Nephron (organoid): ENCODE measurements around the gene MRPL38.

Experiments used
- H3K27ac Mint-ChIP-seq, 3 experiments: 2 replicates each; pipeline ENCODE4 v1.8.0; 2020; ENCODE audit warnings: mixed read lengths in 3 of 3, mild to moderate bottlenecking in 2 of 3, moderate library complexity in 1 of 3
- H3K27me3 Mint-ChIP-seq: 2 replicates; pipeline ENCODE4 v1.8.0; 2021; ENCODE audit warnings: low read depth, mild to moderate bottlenecking, moderate library complexity, mixed read lengths
- H3K36me3 Mint-ChIP-seq: 2 replicates; pipeline ENCODE4 v1.8.0; 2020; ENCODE audit warnings: low read depth, mixed read lengths
- H3K4me1 Mint-ChIP-seq: 2 replicates; pipeline ENCODE4 v1.8.0; 2020; ENCODE audit warnings: mixed read lengths
- H3K4me3 Mint-ChIP-seq, 3 experiments: 2 replicates each; pipeline ENCODE4 v1.8.0; 2020; ENCODE audit warnings: mild to moderate bottlenecking in 3 of 3, mixed read lengths in 3 of 3, moderate library complexity in 2 of 3
- H3K9me3 Mint-ChIP-seq: 2 replicates; pipeline ENCODE4 v1.8.0; 2020; ENCODE audit warnings: mixed read lengths
- CTCF ChIP-seq, 3 experiments: fragments of 200-600 bp; sonication (generic); IDR thresholded peaks; one replicate each; pipeline ENCODE4 v1.5.0; 2021; ENCODE audit warnings: antibody characterized with exemption in 3 of 3; ENCODE audit not compliant: unreplicated experiment in 3 of 3

MRPL38 gene

GRCh38 chr17:75902406-75902805 is 2.3 kb downstream of the MRPL38 start:
- Mint-ChIP-seq H3K27ac (no peak overlapping the region), H3K4me1 (peaks cover 3% of the 10 kb centered on the region), H3K9me3 (no peaks in the 10 kb centered on the region), H3K27me3 (no peaks in the 10 kb centered on the region), H3K4me3 (peak overlapping the region in 2 of 3 experiments; percentile 12 to 28), H3K36me3 (peaks cover 13% of the 10 kb centered on the region)
- TF ChIP-seq CTCF (IDR thresholded peaks at IDR 0.05; ENCODE audit: unreplicated experiment in 3 of 3): no peak

GRCh38 chr17:75901727-75902126 is 3.0 kb downstream of the MRPL38 start:
- Mint-ChIP-seq H3K27ac (no peak overlapping the region), H3K9me3 (no peaks in the 10 kb centered on the region), H3K27me3 (no peaks in the 10 kb centered on the region), H3K36me3 (peaks cover 13% of the 10 kb centered on the region), H3K4me3 (peak overlapping the region; percentile 25 to 59 (median 41)), H3K4me1 (peaks cover 5% of the 10 kb centered on the region)
- no peak for TF ChIP-seq CTCF (IDR thresholded peaks at IDR 0.05; ENCODE audit: unreplicated experiment in 3 of 3)

DNA sequence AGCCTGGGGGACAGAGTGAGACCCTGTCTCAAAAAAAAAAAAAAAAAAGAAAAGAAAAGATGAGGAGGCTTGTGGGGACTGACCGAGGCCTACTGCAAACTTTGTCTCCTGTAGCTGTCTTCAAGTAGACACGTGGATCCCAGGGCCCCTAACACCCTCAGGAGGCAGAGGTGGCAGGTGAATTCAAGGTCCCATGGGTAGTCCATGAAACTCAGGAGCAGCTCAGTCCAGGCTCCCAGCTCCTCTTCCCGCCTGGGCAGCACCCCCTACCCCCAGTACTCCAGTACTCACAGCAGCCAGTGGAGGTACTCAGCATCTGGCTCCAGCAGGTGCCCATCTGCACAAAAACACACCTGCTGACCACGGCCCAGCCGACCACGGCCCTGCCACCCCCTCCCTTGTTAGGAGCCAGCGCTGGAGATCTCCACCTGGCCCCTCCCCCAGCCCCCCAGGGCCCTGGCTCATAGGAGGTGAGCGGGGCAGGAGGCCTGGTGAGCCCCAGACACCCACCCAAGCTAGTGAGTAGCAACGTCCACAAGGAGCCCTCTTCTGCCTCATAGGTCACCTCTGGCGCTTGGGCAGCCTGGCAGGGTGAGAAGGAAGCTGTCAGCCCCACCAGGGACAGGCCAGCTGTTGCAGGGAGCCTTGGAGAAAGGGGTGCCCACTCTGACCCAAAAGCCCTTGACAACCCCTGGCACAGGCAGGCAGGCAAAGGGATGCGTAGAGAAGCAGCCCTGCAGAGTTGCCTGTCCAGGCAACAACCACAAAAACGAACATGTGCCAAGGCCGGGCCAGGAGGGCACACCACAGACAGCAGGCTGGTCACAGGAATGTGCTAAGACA is 3.8 kb downstream of the MRPL38 start:
- Mint-ChIP-seq H3K27me3 (no peaks in the 10 kb centered on the region), H3K27ac (no peak overlapping the region), H3K9me3 (no peaks in the 10 kb centered on the region), H3K4me3 (peak overlapping the region; percentile 25 to 59 (median 41)), H3K4me1 (peaks cover 5% of the 10 kb centered on the region), H3K36me3 (peaks cover 13% of the 10 kb centered on the region)
- TF ChIP-seq CTCF (IDR thresholded peaks at IDR 0.05; ENCODE audit: unreplicated experiment in 3 of 3): no peak

DNA sequence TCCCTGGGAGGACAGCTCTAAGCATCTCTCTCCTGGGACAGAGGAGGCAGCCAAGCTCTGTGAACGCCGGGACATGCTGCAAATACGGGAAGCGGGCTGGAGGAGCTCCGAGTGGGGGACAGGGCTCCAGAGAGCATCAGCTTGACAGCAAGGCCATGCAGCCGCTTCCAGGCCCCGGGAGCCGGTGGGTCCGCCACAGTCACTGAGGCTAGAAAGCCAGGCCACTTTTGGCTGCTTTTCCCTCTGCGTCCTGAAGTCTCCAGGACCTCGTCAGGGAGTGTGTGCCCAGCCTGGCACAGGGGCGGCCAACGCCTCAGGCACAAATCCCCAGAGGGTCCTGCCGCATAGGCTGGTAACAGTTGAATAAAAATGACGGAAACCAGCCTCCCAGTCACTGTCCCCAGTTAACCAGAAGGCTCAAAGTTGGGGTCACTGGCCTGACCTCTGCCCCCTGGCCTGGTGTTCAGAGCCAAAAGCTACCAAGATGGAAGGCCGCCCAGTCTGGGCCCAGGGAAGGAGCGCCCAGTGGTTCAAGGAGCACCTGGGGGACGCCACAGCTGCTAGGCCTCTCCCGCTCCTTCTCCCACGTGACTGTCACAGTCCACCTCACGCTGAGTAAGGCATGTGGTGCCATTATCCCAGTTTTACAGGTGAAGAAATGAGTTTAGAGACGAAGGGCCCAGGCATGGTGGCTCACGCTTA is 4.8 kb downstream of the MRPL38 start:
- H3K27ac Mint-ChIP-seq: no peak overlapping the region
- H3K27me3 Mint-ChIP-seq: no peaks in the 10 kb centered on the region

DNA sequence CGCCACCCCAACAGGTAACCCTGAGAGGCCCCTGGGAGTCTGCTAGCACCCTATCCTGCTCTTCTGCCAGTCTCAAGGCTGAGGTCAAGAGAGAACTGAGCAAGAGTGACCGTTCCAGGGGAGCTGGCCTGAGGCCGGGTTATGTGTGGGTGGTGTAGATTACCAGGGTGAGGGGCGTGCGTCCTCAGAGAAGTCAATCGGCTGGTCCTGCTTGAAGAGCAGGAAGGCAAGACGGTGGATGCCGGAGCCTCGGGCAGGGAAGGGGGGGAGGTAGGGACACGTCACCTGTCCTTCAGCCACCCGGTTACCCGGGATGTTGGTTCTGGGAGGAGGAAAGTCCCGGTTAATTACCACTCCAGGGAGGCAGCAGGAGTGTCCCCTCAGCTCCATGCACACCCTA is 5.3 kb downstream of the MRPL38 start:
- no peak for TF ChIP-seq CTCF (IDR thresholded peaks at IDR 0.05; ENCODE audit: unreplicated experiment in 3 of 3)
- H3K9me3 Mint-ChIP-seq: no peaks in the 10 kb centered on the region
- H3K4me3 Mint-ChIP-seq: no peak overlapping the region
- H3K27me3 Mint-ChIP-seq: no peaks in the 10 kb centered on the region
- peaks cover 13% of the 10 kb centered on the region for H3K36me3 Mint-ChIP-seq
- H3K27ac Mint-ChIP-seq: no peak overlapping the region
- peaks cover 15% of the 10 kb centered on the region for H3K4me1 Mint-ChIP-seq

More for the DNA sequence above, 4.8 kb downstream of the MRPL38 start:
- Mint-ChIP-seq H3K36me3 (peaks cover 13% of the 10 kb centered on the region), H3K9me3 (no peaks in the 10 kb centered on the region), H3K4me1 (peaks cover 14% of the 10 kb centered on the region), H3K4me3 (peak overlapping the region in 1 of 3 experiments; percentile 20)
- TF ChIP-seq CTCF (IDR thresholded peaks at IDR 0.05; ENCODE audit: unreplicated experiment in 3 of 3): no peak
